ENCODE data around the gene DDX1. TPM values are rescaled to one million over a fixed set of nuclear protein-coding genes. Genes with fewer than 3 reads are reported as not detected.

Gene DDX1
- total and polyA plus RNA-seq, 9 of the 15 experiments (the other 6 are each of a cell fraction or from before 2014, with no cell fraction given) = 116 to 277 (median 232) TPM

GRCh38 chr2:15653806-15654726 is 62.4 kb downstream of the DDX1 start:
- ATAC-seq (peak; percentile 37; the same call in 2 of the 3 replicates), FAIRE-seq (no peak), DNase-seq (ENCODE audit: extremely low read depth in 1 of 4, low spot score in 3 of 4) (no peak)
- ChIA-PET CTCF (ENCODE audit: low intra/inter-chr PET ratio) (no interaction called here), POLR2A (interaction anchor here (1.5 kb wide), 1 partner anchor 10 kb away, joined by 3 read pairs; no protein-coding TSS in a partner anchor)
- no TSS peak for BruUV-seq (replicated peaks)
- peaks cover 0 to 3% of the 10 kb centered on the region in 2 experiments; a peak in 1 of 5 replicates for H3K4me1 ChIP-seq (replicated peaks in 1 of 2; ENCODE audit: control insufficient read depth in 2 of 2, insufficient read depth in 2 of 2, low read length in 2 of 2)
- no peak overlapping the region for H3K4me2 ChIP-seq (ENCODE audit: insufficient read depth, low read length)
- TF ChIP-seq HNRNPLL (IDR thresholded peaks at IDR 0.05; ENCODE audit: low read depth, low read length, poor library complexity, severe bottlenecking) (peak; percentile 15), GTF2B (IDR thresholded peaks at IDR 0.05; ENCODE audit: extremely low read depth, insufficient read length) (no peak)
- WGBS (ENCODE audit: insufficient coverage, low coverage, missing lambda C conversion rate) = under 1% methylated on average over 20 of the region's 31 CpGs
- peak overlapping the region in 1 of 2 experiments; percentile 13; a peak in 1 of 4 replicates for H3K9ac ChIP-seq (ENCODE audit: insufficient read depth in 1 of 2, low read depth in 2 of 2, low read length in 2 of 2)
- no peak overlapping the region for H2AFZ ChIP-seq (ENCODE audit: low read depth, low read length)
- no peak overlapping the region for H3K27ac ChIP-seq (ENCODE audit: extremely low read depth, low read depth, low read length)
- H3K9me3 ChIP-seq (replicated peaks; ENCODE audit: control insufficient read depth, insufficient read depth, low read depth, low read length) = no peaks in the 10 kb centered on the region
- intact Hi-C loops (cut with micrococcal nuclease) (no loop called here), in situ Hi-C loops (cut with MboI) (no loop called here)
- no peaks in the 10 kb centered on the region for H3K36me3 ChIP-seq (ENCODE audit: control insufficient read depth, insufficient read depth, low read length)
- no peaks in the 10 kb centered on the region for H3K79me2 ChIP-seq (ENCODE audit: control insufficient read depth, insufficient read depth, low read length)
- H3K4me3 ChIP-seq = no peak overlapping the region
- peaks cover 12% of the 10 kb centered on the region; the same call in 1 of the 2 replicates for H4K20me1 ChIP-seq (replicated peaks; ENCODE audit: control insufficient read depth, insufficient read depth, low read length)
- peaks cover 69 to 88% of the 10 kb centered on the region in 2 experiments for H3K27me3 ChIP-seq (ENCODE audit: control insufficient read depth in 2 of 2, insufficient read depth in 2 of 2, low read length in 2 of 2)
- no peaks in the 10 kb centered on the region for H3K9me1 ChIP-seq (ENCODE audit: control insufficient read depth, insufficient read depth, low read length)

- BruUV-seq (replicated peaks) = no TSS peak
- H3K27ac ChIP-seq (ENCODE audit: extremely low read depth, low read depth, low read length) = no peak overlapping the region
- peaks cover 0 to 3% of the 10 kb centered on the region in 2 experiments; a peak in 1 of 5 replicates for H3K4me1 ChIP-seq (replicated peaks in 1 of 2; ENCODE audit: control insufficient read depth in 2 of 2, insufficient read depth in 2 of 2, low read length in 2 of 2)
- no peak overlapping the region; a peak in 1 of 4 replicates for H3K9ac ChIP-seq (ENCODE audit: insufficient read depth in 1 of 2, low read depth in 2 of 2, low read length in 2 of 2)
- H3K36me3 ChIP-seq (ENCODE audit: control insufficient read depth, insufficient read depth, low read length) = no peaks in the 10 kb centered on the region
- H3K4me2 ChIP-seq (ENCODE audit: insufficient read depth, low read length) = no peak overlapping the region
- peaks cover 12% of the 10 kb centered on the region; the same call in 1 of the 2 replicates for H4K20me1 ChIP-seq (replicated peaks; ENCODE audit: control insufficient read depth, insufficient read depth, low read length)
- WGBS (ENCODE audit: insufficient coverage, low coverage, missing lambda C conversion rate) = 0% methylated on average over 9 of the region's 9 CpGs
- H3K79me2 ChIP-seq (ENCODE audit: control insufficient read depth, insufficient read depth, low read length) = no peaks in the 10 kb centered on the region
- in situ Hi-C loops (cut with MboI) (no loop called here), intact Hi-C loops (cut with micrococcal nuclease) (no loop called here)
- ChIA-PET POLR2A (no interaction called here), CTCF (ENCODE audit: low intra/inter-chr PET ratio) (no interaction called here)
- H2AFZ ChIP-seq (ENCODE audit: low read depth, low read length) = no peak overlapping the region
- no peak for DNase-seq (ENCODE audit: extremely low read depth in 1 of 4, low spot score in 3 of 4)
- FAIRE-seq = no peak
- ATAC-seq = no peak
- H3K4me3 ChIP-seq = no peak overlapping the region
- peaks cover 67 to 81% of the 10 kb centered on the region in 2 experiments for H3K27me3 ChIP-seq (ENCODE audit: control insufficient read depth in 2 of 2, insufficient read depth in 2 of 2, low read length in 2 of 2)
- H3K9me1 ChIP-seq (ENCODE audit: control insufficient read depth, insufficient read depth, low read length) = no peaks in the 10 kb centered on the region
- H3K9me3 ChIP-seq (replicated peaks; ENCODE audit: control insufficient read depth, insufficient read depth, low read depth, low read length) = no peaks in the 10 kb centered on the region
- TF ChIP-seq CBFA2T3 (IDR thresholded peaks at IDR 0.05) = no peak
- no peak for TF ChIP-seq NR2C1 (IDR thresholded peaks at IDR 0.05)
- TF ChIP-seq NR2C1 (tag; IDR thresholded peaks at IDR 0.05) = no peak
- no peak for TF ChIP-seq HBP1 (CRISPR knock-in tag; IDR thresholded peaks at IDR 0.05)
- TF ChIP-seq ZZZ3 (IDR thresholded peaks at IDR 0.05) = no peak
- no peak for TF ChIP-seq BRCA1 (IDR thresholded peaks at IDR 0.05)
- no peak for TF ChIP-seq BRCA1 (CRISPR knock-in tag; IDR thresholded peaks at IDR 0.05)
- no peak for TF ChIP-seq LCOR (CRISPR knock-in tag; IDR thresholded peaks at IDR 0.05)
- no peak for TF ChIP-seq ZNF311 (CRISPR knock-in tag; IDR thresholded peaks at IDR 0.05)
- TF ChIP-seq ZEB2 (IDR thresholded peaks at IDR 0.05) = no peak
- no peak for TF ChIP-seq SREBF1 (IDR thresholded peaks at IDR 0.05; ENCODE audit: borderline replicate concordance, low read depth, low read length)
- TF ChIP-seq HOXB6 (CRISPR knock-in tag; IDR thresholded peaks at IDR 0.05; ENCODE audit: borderline replicate concordance) = no peak
- no peak for TF ChIP-seq ARID2 (IDR thresholded peaks at IDR 0.05)
Measured at GRCh38 chr2:15654727-15655073, 63.0 kb downstream of the DDX1 start.

Data from K562 (cell line).